Colonic mucosa (tissue), 4 donors: ENCODE results near the gene PAX2. TPM values are rescaled to one million over a fixed set of nuclear protein-coding genes. Genes with fewer than 3 reads are reported as not detected.

Experiments used
- DNase-seq: peaks from one replicate; pipeline ENCODE4 v3.0.0-alpha.2; 2020
- H3K27ac ChIP-seq: fragments of 200-600 bp; one replicate; pipeline ENCODE4 v1.8.0; 2021
- H3K27me3 ChIP-seq: fragments of 200-600 bp; one replicate; pipeline ENCODE4 v1.8.0; 2021
- H3K36me3 ChIP-seq: fragments of 200-600 bp; one replicate; pipeline ENCODE4 v1.8.0; 2021
- H3K4me1 ChIP-seq: fragments of 200-600 bp; one replicate; pipeline ENCODE4 v1.8.0; 2021; ENCODE audit warnings: mild to moderate bottlenecking
- H3K4me3 ChIP-seq: fragments of 200-600 bp; one replicate; pipeline ENCODE4 v1.8.0; 2021
- H3K9ac ChIP-seq, 2 donors: one replicate each; pipeline ENCODE4 v1.7.0; 2013; ENCODE audit warnings: control low read depth in 2 of 2, low read depth in 2 of 2, low read length in 2 of 2
- H3K9me3 ChIP-seq: fragments of 200-600 bp; one replicate; pipeline ENCODE4 v1.8.0; 2021
- intact Hi-C: fragments of 100-400 bp; cut with DNase I; formaldehyde crosslinking; loops from one replicate; pipeline ENCODE4 v1.14.1; 2022
- total RNA-seq, 2 donors: library from RNA; stranded (reverse); fragmentation: NEBNext Ultra II Directional in 1 of 2; extraction: Animal tissue kit (Norgen Biotek cat#: 25700) in 1 of 2; gene quantifications; one replicate each; pipeline ENCODE4 v1.2.1, GENCODE V29; 2021
- TF ChIP-seq, protein P1 (sequence below): fragments of 200-600 bp; IDR thresholded peaks from one replicate; pipeline ENCODE4 v1.8.0; 2022; ENCODE audit warnings: antibody characterized with exemption, mild to moderate bottlenecking
- donor health status: healthy.
- donor health status: DM: no; HTN: no; CAD: no.
- donor health status: DM: no; HTN: no; CAD: no.

PAX2 gene
- total RNA-seq, 2 donors from 2014 or later: 0.15 TPM; not detected in 1

DNA sequence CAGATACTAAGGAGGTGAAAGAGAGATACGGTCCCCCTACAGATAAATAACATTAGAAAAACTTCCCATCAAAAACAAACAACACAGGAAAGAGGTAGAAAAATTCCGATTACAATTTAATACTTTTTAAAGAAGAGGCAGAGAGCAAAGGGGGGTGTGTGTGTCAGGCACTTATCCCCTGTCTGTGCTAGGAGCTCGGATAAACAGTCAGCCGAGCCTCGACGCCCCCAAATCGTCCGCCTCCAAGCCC lies 3.6 kb downstream of the PAX2 start:
- Histone ChIP-seq H3K9me3 (no peaks in the 10 kb centered on the region), H3K4me3 (no peak overlapping the region), H3K9ac (no peak overlapping the region), H3K4me1 (no peaks in the 10 kb centered on the region), H3K36me3 (no peaks in the 10 kb centered on the region), H3K27me3 (peaks cover 87% of the 10 kb centered on the region), H3K27ac (no peak overlapping the region)
- TF ChIP-seq, protein P1, sequence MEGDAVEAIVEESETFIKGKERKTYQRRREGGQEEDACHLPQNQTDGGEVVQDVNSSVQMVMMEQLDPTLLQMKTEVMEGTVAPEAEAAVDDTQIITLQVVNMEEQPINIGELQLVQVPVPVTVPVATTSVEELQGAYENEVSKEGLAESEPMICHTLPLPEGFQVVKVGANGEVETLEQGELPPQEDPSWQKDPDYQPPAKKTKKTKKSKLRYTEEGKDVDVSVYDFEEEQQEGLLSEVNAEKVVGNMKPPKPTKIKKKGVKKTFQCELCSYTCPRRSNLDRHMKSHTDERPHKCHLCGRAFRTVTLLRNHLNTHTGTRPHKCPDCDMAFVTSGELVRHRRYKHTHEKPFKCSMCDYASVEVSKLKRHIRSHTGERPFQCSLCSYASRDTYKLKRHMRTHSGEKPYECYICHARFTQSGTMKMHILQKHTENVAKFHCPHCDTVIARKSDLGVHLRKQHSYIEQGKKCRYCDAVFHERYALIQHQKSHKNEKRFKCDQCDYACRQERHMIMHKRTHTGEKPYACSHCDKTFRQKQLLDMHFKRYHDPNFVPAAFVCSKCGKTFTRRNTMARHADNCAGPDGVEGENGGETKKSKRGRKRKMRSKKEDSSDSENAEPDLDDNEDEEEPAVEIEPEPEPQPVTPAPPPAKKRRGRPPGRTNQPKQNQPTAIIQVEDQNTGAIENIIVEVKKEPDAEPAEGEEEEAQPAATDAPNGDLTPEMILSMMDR: no peak
- no peak for DNase-seq
- intact Hi-C loops: loop anchor here (10.0 kb wide), 2 partner anchors 74 to 126 kb away; no protein-coding TSS in a partner anchor

DNA sequence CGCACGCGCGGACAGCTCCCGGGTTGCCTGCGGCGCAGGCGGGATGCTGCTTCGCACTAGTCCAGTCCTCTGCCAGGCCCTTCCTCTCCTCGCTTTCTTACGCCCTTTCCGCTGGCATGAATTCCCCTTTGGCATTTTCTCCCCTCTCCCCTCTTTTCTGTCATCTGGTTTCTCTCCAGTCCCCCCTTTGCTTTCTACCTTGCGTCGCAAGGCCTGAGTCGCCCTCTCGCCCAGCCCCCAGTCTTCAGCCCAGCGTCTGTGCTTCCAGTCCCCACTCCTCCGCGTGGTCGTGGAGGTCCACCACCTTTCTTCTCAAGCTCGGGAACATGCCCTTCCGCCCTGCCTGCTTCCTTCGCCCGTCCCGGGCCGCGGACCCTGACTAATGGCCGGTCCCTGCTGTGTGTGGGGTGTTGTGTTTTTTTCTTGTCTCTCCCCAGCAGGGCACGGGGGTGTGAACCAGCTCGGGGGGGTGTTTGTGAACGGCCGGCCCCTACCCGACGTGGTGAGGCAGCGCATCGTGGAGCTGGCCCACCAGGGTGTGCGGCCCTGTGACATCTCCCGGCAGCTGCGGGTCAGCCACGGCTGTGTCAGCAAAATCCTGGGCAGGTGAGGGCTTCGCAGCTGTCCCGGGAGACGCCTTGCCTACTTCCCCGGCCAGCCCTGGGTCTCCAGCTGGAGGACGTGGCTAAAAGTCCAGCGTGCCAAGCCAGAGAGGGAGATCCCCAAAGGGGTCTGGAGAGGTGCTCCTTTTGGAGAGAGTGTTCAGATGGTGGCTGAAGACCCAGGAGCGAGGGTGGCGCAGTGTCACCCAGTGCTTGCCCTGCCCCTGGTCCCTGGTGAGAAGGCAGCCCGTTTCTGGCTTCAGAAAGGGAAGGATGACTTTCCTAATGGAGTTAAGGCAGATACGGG lies 4.2 kb downstream of the PAX2 start:
- no peaks in the 10 kb centered on the region for H3K4me1 ChIP-seq
- DNase-seq: no peak
- H3K4me3 ChIP-seq: no peak overlapping the region
- H3K27me3 ChIP-seq: peaks cover 81% of the 10 kb centered on the region
- no peak overlapping the region for H3K27ac ChIP-seq
- H3K36me3 ChIP-seq: no peaks in the 10 kb centered on the region
- TF ChIP-seq, protein P1: no peak
- intact Hi-C loops: loop anchor here (10.0 kb wide), 2 partner anchors 75 to 125 kb away; no protein-coding TSS in a partner anchor
- H3K9me3 ChIP-seq: no peaks in the 10 kb centered on the region
- no peak overlapping the region for H3K9ac ChIP-seq

DNA sequence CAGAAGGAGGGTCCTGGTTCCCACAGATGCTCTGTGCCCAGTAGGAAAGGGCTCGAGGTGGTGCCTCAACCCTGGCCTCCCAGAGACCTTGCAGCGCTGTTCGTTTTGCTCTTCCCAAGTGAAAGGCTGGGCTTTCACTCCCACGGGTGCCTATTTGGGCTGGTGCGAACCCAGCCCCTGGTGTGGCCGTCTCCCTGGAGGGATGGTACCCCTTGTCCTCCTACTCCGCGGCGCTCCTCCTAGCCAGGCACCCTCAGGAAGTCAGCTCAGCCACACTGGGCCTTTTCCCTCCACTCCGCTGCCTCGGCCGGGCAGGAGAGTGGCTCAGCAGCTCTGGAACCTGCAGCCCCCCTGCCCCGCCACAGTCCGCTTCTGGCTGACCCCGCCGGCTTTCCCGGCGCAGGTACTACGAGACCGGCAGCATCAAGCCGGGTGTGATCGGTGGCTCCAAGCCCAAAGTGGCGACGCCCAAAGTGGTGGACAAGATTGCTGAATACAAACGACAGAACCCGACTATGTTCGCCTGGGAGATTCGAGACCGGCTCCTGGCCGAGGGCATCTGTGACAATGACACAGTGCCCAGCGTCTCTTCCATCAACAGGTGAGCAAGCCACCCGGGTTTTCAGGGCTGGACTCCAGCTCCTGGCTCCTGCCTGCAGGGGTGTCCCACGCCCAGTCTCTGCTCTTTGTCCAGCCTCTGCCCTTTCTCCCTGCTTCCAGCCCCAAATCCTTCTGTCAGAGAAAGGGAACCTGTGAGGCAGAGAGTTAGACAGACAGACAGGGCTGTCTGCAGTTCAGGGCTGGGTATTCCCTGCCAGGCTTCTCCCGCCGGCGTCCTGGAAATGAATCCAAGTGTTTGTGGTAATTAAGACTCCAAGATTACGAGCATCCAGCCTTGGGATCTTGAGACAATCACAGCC lies 5.2 kb downstream of the PAX2 start:
- H3K9ac ChIP-seq: no peak overlapping the region
- intact Hi-C loops: no loop called here
- no peak for DNase-seq
- H3K9me3 ChIP-seq: no peaks in the 10 kb centered on the region
- H3K4me3 ChIP-seq: no peak overlapping the region
- TF ChIP-seq, protein P1: no peak
- no peaks in the 10 kb centered on the region for H3K4me1 ChIP-seq
- peaks cover 73% of the 10 kb centered on the region for H3K27me3 ChIP-seq
- no peaks in the 10 kb centered on the region for H3K36me3 ChIP-seq
- H3K27ac ChIP-seq: no peak overlapping the region

DNA sequence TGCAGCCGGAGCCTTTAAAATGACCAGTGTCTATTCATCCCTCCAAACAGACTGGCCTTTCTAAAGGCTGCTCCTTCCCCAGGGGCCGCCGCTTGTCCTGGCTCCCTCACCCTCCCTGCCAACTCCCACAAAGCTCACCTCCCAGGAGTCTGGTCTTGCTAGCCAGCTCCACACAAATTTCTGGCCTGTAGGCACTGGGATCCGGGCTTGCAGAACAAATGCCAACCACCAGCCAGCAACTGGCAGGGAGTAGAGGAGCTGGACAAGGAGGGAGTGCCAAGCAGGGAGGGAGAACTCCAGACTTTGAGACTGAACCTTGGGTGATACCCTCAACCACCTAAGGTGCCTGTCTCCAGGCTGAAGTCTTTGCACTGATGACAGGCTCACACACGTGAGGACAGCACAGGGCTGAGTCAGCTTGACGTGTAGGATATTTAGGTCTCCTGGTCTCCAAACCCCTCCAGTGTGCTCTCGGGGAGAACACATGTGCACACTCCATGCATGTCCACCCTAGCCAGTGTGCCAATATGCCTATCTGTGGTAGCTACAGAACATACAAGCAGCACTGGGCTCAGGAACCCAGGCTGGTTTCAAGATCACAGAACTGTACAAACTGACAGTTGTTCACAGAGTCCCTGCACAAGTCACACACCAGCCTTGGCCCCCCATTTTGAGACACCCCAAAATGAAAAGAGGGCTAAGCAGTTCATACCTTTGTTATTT lies 6.0 kb downstream of the PAX2 start:
- Histone ChIP-seq H3K9me3 (no peaks in the 10 kb centered on the region), H3K9ac (no peak overlapping the region), H3K36me3 (no peaks in the 10 kb centered on the region), H3K4me1 (no peaks in the 10 kb centered on the region), H3K4me3 (no peak overlapping the region), H3K27ac (no peak overlapping the region), H3K27me3 (peaks cover 65% of the 10 kb centered on the region)
- DNase-seq: no peak
- TF ChIP-seq, protein P1: no peak
- intact Hi-C loops: no loop called here

DNA sequence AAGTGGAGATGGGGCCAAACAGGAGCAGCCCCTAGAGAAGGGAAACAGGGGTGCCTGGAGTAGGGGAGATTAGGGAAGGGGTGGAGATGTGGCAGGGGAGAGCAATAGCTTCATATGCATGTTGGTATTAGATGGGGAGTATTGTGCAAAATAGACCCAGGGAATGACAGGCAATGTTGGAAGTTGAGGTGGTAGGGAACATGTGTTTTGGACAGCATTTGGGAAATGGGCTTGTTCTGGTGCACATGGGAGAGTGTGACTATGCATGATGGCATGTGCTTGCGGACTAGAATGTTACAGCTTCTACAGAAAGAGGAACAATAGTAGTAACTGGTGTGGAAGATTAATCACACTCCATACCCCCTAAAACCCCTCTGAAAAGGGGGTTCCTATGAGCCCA lies 10.4 kb downstream of the PAX2 start:
- no peaks in the 10 kb centered on the region for H3K36me3 ChIP-seq
- no peaks in the 10 kb centered on the region for H3K9me3 ChIP-seq
- H3K27ac ChIP-seq: no peak overlapping the region
- intact Hi-C loops: no loop called here
- H3K4me1 ChIP-seq: no peaks in the 10 kb centered on the region
- H3K4me3 ChIP-seq: no peak overlapping the region
- peaks cover 26% of the 10 kb centered on the region for H3K27me3 ChIP-seq
- H3K9ac ChIP-seq: no peak overlapping the region
- DNase-seq: no peak
- TF ChIP-seq, protein P1: no peak
